Gastrocnemius medialis (tissue), 4 donors: ENCODE data around the gene GRIA2.

Source experiments
- CTCF ChIP-seq, 5 experiments: fragments of 450-650 bp in 3 of 5; fragments of 200-600 bp in 2 of 5; sonication (generic) in 2 of 5; IDR thresholded peaks in 4 of 5; conservative IDR thresholded peaks in 1 of 5; 1 replicate in 4 of 5; 2 replicates in 1 of 5; pipeline ENCODE4 v1.5.1; 2016 to 2019; ENCODE audit warnings: antibody characterized with exemption in 5 of 5, mild to moderate bottlenecking in 3 of 5, moderate library complexity in 3 of 5
- POLR2A ChIP-seq, 2 donors: fragments of 450-650 bp; IDR thresholded peaks; one replicate each; pipeline ENCODE4 v1.6.1; 2017; ENCODE audit warnings: antibody characterized with exemption in 2 of 2, mild to moderate bottlenecking in 2 of 2, moderate library complexity in 2 of 2

DNA sequence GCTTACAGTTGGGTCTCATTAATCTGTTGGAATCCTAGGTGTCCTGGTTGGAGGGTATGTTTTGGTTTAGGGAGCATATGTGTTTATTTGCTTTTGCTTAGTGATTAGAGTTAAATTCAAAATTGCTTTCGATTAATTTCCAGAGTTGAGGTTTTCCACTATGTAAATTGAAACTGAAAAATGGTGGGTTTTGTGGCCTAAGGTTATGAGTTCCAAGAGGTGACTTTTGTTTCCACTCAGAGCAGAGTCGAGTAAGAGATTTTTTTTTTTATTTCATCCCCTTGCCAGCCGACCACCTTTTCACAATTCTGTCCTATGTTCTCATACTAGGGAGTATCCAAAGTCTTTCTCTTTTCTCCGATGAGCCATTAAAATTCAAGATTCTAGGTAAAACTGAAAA is 66.9 kb downstream of the GRIA2 start:
- no peak for TF ChIP-seq CTCF (IDR thresholded peaks at IDR 0.05 in 4 of 5, conservative IDR thresholded peaks at IDR 0.05 in 1 of 5)
- no peak for TF ChIP-seq POLR2A (IDR thresholded peaks at IDR 0.05)
